SKM-1 (cell line): Measurements from ENCODE around the gene PPP1R13B.

Experiments
- DNase-seq: peaks from one replicate; lab custom pipeline; 2025; ENCODE audit not compliant: unreplicated experiment; lab: John Stamatoyannopoulos, UW

The PPP1R13B gene

GRCh38 chr14:103732868-103733620 is 114.3 kb downstream of the PPP1R13B start:
- no peak for DNase-seq

- no peak for DNase-seq
Measured at GRCh38 chr14:103731916-103732867, 115.2 kb downstream of the PPP1R13B start.

- no peak for DNase-seq
Measured at GRCh38 chr14:103731481-103731880, 115.9 kb downstream of the PPP1R13B start.

GRCh38 chr14:103730490-103731035 is 116.8 kb downstream of the PPP1R13B start:
- no peak for DNase-seq

GRCh38 chr14:103729496-103730448 is 117.6 kb downstream of the PPP1R13B start:
- DNase-seq = no peak

- no peak for DNase-seq
Measured at GRCh38 chr14:103728721-103729120, 118.7 kb downstream of the PPP1R13B start.

GRCh38 chr14:103728141-103728540 is 119.2 kb downstream of the PPP1R13B start:
- DNase-seq = no peak

GRCh38 chr14:103727313-103727980 is 119.9 kb downstream of the PPP1R13B start:
- no peak for DNase-seq

- DNase-seq = no peak
Measured at GRCh38 chr14:103726474-103726873, 120.9 kb downstream of the PPP1R13B start.

GRCh38 chr14:103725739-103726395 is 121.5 kb downstream of the PPP1R13B start:
- DNase-seq = no peak

- no peak for DNase-seq
Measured at GRCh38 chr14:103725001-103725682, 122.2 kb downstream of the PPP1R13B start.

- no peak for DNase-seq
Measured at GRCh38 chr14:103724116-103724515, 123.3 kb downstream of the PPP1R13B start.

GRCh38 chr14:103723748-103724081 is 123.7 kb downstream of the PPP1R13B start:
- DNase-seq = no peak

GRCh38 chr14:103721334-103722120 is 125.8 kb downstream of the PPP1R13B start:
- no peak for DNase-seq

- DNase-seq = no peak
Measured at GRCh38 chr14:103719751-103720150, 127.6 kb downstream of the PPP1R13B start.

- DNase-seq = no peak
Measured at GRCh38 chr14:103718572-103718971, 128.8 kb downstream of the PPP1R13B start.

GRCh38 chr14:103716899-103717411 is 130.4 kb downstream of the PPP1R13B start:
- DNase-seq = no peak
